ENCODE data around the gene SLC25A47.
"Not testable (repeated sequence)": the region's sequence is repeated elsewhere in the genome, so short reads cannot be mapped to it uniquely, and the experiment has no call there.

SLC25A47 gene

DNA sequence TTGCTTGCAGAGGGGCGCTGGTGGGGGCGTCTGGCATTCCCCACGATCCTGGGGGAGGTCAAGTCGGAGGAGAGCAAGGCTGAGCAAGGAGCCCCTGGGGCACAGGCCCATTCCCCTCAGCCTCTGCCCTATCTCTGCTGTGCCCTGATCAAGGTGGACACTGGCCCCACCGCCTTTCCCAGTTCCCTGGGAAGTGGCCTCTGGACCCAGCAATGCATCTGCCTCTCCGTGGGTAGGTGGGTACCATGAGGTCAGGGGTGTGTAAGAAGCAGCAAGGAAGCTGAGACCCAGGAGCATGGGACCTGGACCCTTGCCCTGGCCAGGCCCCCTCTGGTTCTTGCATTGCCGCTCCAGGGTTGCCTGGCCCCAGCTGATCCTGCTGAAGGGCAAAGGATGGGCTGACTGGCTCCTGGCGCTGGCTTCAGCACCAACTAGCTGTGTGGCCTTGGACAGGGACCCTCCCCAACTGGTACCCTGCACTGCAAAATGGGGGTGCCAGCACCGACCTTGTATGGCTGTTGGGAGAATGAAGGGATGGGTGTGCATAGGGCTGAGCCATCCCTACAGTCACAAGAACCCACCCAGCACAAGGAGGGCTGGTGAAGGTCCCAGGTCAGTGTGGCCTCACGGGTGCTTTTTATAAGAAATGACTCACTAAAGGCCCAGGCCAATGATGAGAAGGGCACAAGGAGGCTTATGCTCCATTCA is 36.5 kb upstream of the SLC25A47 start:
- H3K9me3 Mint-ChIP-seq: no peaks in the 10 kb centered on the region
- no peaks in the 10 kb centered on the region for H3K36me3 Mint-ChIP-seq
- ATAC-seq: no peak
- peaks cover 31% of the 10 kb centered on the region for H3K4me1 Mint-ChIP-seq
- no peaks in the 10 kb centered on the region for H3K27me3 Mint-ChIP-seq
- H3K27ac Mint-ChIP-seq: peak overlapping the region; percentile 77
- peak overlapping the region; percentile 9 for H3K4me3 Mint-ChIP-seq

DNA sequence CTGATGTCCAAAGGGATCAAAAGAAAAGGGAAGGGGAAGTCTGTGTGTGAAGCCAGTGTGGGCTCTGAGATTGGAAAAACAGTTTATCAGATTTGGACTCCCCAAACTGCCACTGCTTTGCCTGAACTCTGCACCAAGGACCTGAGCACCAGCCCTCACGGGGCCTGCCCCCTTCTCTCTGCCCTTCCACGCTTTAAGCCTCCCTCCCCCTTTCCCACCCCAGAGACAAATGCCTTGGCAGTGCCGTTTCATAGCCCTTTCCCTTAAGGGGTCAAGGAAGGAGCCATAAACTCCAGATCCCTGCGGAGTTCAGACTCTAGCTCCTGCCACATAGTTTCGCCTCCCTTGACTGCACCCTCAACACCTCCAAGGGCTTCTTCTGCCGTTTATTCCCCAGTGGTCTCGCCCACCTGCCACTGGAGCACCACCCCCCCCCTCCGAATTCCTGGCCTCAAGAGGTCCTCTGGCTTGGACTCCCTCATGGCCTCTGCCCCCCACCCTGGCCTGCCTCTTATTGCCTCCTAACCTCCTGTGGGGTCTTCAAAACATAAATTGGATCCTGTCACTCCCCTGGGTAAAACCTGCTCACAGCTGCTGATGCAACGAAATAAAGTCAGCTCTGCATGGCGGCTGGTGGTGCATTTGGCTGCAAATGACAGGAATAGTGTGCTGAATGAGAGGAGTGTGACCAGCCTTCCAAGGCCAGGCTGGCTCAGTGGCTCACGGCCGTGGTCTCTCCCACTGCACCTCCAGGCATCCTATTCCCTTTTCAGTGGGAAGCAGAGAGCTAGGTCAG is 35.7 kb upstream of the SLC25A47 start:
- Mint-ChIP-seq H3K36me3 (no peaks in the 10 kb centered on the region), H3K9me3 (no peaks in the 10 kb centered on the region), H3K27ac (peak overlapping the region; percentile 77), H3K4me3 (no peak overlapping the region), H3K27me3 (no peaks in the 10 kb centered on the region), H3K4me1 (peaks cover 31% of the 10 kb centered on the region)
- ATAC-seq: no peak

- H3K27ac Mint-ChIP-seq, H3K36me3 Mint-ChIP-seq, H3K4me3 Mint-ChIP-seq, H3K27me3 Mint-ChIP-seq, H3K9me3 Mint-ChIP-seq, ATAC-seq: not testable (repeated sequence)
- H3K4me1 Mint-ChIP-seq: peaks cover 31% of the 10 kb centered on the region
Observed at GRCh38 chr14:100287998-100288295, 35.2 kb upstream of the SLC25A47 start.

GRCh38 chr14:100288382-100289185 is 34.6 kb upstream of the SLC25A47 start:
- no peak for ATAC-seq
- Mint-ChIP-seq H3K27ac (no peak overlapping the region), H3K27me3 (no peaks in the 10 kb centered on the region), H3K4me1 (peaks cover 37% of the 10 kb centered on the region), H3K36me3 (peaks cover 5% of the 10 kb centered on the region), H3K4me3 (no peak overlapping the region), H3K9me3 (no peaks in the 10 kb centered on the region)

DNA sequence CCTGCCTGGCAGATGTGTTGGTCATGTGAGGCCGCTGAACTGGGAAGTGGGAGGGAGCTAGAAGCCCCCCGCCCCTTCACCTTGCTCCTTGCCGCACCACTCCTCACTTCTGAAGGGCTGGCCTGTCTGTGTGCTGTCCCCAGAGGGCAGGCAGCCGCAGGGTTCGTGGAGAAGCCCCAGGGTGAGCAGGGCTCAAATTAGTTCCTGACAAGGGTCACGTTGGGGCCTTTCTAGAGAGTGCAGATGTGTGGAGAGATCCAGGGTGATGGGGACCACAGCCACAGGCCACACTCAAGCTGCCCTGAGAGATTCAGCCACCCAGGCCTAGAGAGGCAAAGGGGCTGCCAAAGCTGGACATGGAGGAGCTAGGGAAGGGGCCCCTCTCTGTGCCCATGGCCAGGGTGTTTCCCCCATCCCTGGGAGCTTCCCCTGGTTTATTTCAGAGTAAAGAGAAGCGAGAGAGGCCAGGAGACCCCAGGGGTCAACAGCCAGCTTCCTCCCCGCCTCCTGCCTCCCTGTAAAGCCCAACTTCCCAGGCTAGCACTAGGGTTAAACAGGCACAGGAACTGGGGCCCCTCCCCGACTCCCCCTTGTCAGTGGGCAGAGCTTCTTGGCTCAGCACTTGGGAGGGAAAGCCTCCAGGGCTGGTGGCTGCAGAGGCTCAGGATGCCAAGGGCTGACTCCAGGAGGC is 33.1 kb upstream of the SLC25A47 start:
- Mint-ChIP-seq H3K4me3 (peak overlapping the region; percentile 19), H3K27ac (peak overlapping the region; percentile 68), H3K36me3 (peaks cover 5% of the 10 kb centered on the region), H3K4me1 (peaks cover 37% of the 10 kb centered on the region), H3K9me3 (no peaks in the 10 kb centered on the region), H3K27me3 (no peaks in the 10 kb centered on the region)
- no peak for ATAC-seq

GRCh38 chr14:100290607-100291304 is 32.4 kb upstream of the SLC25A47 start:
- peak overlapping the region; percentile 68 for H3K27ac Mint-ChIP-seq
- no peaks in the 10 kb centered on the region for H3K9me3 Mint-ChIP-seq
- no peak overlapping the region for H3K4me3 Mint-ChIP-seq
- peaks cover 41% of the 10 kb centered on the region for H3K4me1 Mint-ChIP-seq
- ATAC-seq: no peak
- no peaks in the 10 kb centered on the region for H3K27me3 Mint-ChIP-seq
- H3K36me3 Mint-ChIP-seq: peaks cover 5% of the 10 kb centered on the region

DNA sequence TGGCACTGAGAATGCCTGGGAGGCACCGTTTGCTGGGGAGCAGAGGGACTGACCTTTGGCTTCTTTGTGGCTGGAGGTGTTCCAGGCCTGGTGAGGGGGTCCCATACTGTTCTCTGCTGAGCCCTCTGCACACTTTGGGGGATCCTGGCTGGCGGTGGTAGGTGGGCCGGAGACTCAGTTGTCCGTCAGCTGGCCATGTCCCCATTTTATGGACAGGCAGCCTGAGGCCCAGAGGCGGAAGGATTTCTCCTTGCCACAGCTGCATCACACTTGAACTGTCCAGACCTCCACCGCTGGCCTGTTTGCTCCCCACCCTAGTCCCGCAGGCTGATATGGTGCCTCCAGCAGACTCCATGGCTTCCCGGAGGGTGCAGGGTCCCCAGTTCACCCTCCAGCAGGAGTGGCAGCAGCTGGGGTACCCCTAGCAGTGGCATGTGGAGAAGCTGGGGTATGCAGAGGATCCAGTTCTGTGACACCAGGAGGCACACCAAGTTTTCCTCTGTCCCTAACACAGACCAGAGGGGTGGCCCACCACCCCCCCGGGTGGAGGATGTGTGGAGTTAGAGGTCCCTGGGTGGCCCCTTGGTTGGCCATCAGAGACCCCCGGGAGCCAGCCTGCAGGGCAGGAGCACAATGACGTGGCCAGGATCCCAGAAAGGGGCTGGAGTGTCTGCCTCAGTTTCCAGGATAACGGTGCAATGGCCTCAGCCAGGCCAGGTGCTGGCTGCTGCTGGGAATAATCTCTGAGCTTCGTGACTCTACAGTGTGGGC is 31.6 kb upstream of the SLC25A47 start:
- Mint-ChIP-seq H3K36me3 (peaks cover 5% of the 10 kb centered on the region), H3K27ac (no peak overlapping the region), H3K4me1 (peaks cover 42% of the 10 kb centered on the region), H3K9me3 (no peaks in the 10 kb centered on the region), H3K4me3 (no peak overlapping the region), H3K27me3 (no peaks in the 10 kb centered on the region)
- ATAC-seq: no peak

GRCh38 chr14:100292301-100292775 is 30.8 kb upstream of the SLC25A47 start:
- peaks cover 50% of the 10 kb centered on the region for H3K4me1 Mint-ChIP-seq
- no peaks in the 10 kb centered on the region for H3K9me3 Mint-ChIP-seq
- no peaks in the 10 kb centered on the region for H3K27me3 Mint-ChIP-seq
- no peak overlapping the region for H3K4me3 Mint-ChIP-seq
- peaks cover 5% of the 10 kb centered on the region for H3K36me3 Mint-ChIP-seq
- peak; percentile 22 for ATAC-seq
- H3K27ac Mint-ChIP-seq: no peak overlapping the region

GRCh38 chr14:100292776-100293461 is 30.2 kb upstream of the SLC25A47 start:
- H3K36me3 Mint-ChIP-seq: peaks cover 5% of the 10 kb centered on the region
- ATAC-seq: no peak
- H3K4me1 Mint-ChIP-seq: peaks cover 56% of the 10 kb centered on the region
- H3K4me3 Mint-ChIP-seq: peak overlapping the region; percentile 18
- H3K27me3 Mint-ChIP-seq: no peaks in the 10 kb centered on the region
- H3K27ac Mint-ChIP-seq: peak overlapping the region; percentile 83
- no peaks in the 10 kb centered on the region for H3K9me3 Mint-ChIP-seq

DNA sequence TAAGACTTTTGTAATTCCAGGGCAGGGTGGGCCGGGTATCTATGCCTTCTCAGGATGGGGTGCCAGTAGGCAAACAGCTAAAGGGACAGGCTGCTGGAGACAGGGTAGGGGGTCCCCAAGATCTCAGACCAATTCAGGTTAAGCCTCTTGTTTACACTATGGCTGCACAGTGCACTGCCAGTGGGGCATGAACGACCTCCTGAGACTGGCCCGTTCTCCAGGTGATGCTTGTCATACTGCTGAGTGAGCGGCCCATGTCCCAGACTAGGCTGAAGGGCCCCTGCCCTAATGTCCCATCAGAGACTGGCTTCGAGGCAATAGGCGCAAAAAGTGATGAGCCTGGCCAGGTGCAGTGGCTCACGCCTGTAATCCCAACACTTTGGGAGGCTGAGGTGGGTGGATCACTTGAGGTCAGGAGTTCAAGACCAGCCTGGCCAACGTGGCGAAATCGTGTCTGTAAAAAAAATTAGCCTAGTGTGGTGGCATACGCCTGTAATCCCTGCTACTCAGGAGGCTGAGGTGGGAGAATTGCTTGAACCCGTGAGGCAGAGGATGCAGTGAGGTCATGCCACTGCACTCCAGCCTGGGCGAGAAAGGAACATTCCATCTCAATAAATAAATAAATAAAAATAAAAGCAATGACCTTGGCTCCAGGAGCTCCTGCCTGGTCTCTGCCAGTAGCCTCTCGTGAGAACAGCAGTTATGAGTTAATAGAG is 29.5 kb upstream of the SLC25A47 start:
- H3K4me1 Mint-ChIP-seq: peaks cover 63% of the 10 kb centered on the region

GRCh38 chr14:100294213-100294962 is 28.8 kb upstream of the SLC25A47 start:
- peak; percentile 82 for ATAC-seq
- no peaks in the 10 kb centered on the region for H3K27me3 Mint-ChIP-seq
- no peak overlapping the region for H3K4me3 Mint-ChIP-seq
- H3K4me1 Mint-ChIP-seq: peaks cover 69% of the 10 kb centered on the region
- H3K36me3 Mint-ChIP-seq: peaks cover 5% of the 10 kb centered on the region
- no peaks in the 10 kb centered on the region for H3K9me3 Mint-ChIP-seq
- H3K27ac Mint-ChIP-seq: peak overlapping the region; percentile 83

More for the DNA sequence above, 29.5 kb upstream of the SLC25A47 start:
- Mint-ChIP-seq H3K27me3 (no peaks in the 10 kb centered on the region), H3K27ac (peak overlapping the region; percentile 83), H3K36me3 (peaks cover 5% of the 10 kb centered on the region), H3K4me3 (no peak overlapping the region), H3K9me3 (no peaks in the 10 kb centered on the region)
- no peak for ATAC-seq

DNA sequence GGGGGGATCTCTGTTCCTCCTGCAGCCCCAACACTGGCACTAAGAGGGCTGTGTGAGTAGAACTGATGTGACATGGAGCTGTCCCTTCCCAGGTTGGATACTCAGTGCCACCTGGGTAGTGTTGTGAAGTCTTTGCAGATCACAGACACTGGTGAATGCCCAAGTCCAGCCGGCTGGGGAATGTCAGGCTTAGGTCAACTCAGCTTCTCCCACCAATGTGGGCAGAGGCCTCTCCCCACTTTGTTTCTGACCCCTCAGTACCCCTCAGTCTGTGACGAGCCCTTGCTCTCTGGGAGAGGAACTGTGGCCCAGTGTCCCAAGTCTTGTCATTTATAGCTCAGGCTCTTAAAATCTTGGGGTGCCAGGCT is 28.2 kb upstream of the SLC25A47 start:
- Mint-ChIP-seq H3K27me3 (no peaks in the 10 kb centered on the region), H3K36me3 (peaks cover 5% of the 10 kb centered on the region), H3K4me3 (no peak overlapping the region), H3K9me3 (no peaks in the 10 kb centered on the region), H3K4me1 (peaks cover 69% of the 10 kb centered on the region), H3K27ac (peak overlapping the region; percentile 83)
- no peak for ATAC-seq
